SU-DHL-6 (cell line): ENCODE results near the gene LONRF2.

ENCODE experiments used
- H2AFZ ChIP-seq: fragments of 200-600 bp; sonication (generic); 2 replicates; pipeline ENCODE4 v1.6.1; 2014; ENCODE audit warnings: low read depth, mild to moderate bottlenecking, moderate library complexity, mixed read lengths, antibody characterized with exemption, low read length; ENCODE audit not compliant: severe bottlenecking
- H3F3A ChIP-seq: fragments of 200-600 bp; shearing (Covaris generic); 2 replicates; pipeline ENCODE4 v1.6.0; 2016; ENCODE audit warnings: antibody characterized with exemption, mild to moderate bottlenecking; ENCODE audit not compliant: insufficient read depth
- H3K27ac ChIP-seq: fragments of 200-600 bp; sonication (generic); 2 replicates; pipeline ENCODE4 v1.5.1; 2016; ENCODE audit warnings: low read depth, mild to moderate bottlenecking, low read length, moderate library complexity, mixed read lengths
- H3K27me3 ChIP-seq: fragments of 200-600 bp; sonication (generic), shearing (Covaris generic); 2 replicates; pipeline ENCODE4 v1.6.0; 2014; ENCODE audit warnings: mild to moderate bottlenecking, low read length
- H3K36me3 ChIP-seq: fragments of 200-600 bp; sonication (generic); 2 replicates; pipeline ENCODE4 v1.6.1; 2014; ENCODE audit warnings: mild to moderate bottlenecking, low read length, mixed read lengths
- H3K4me2 ChIP-seq: fragments of 300-600, 200-600 bp; shearing (Covaris generic), sonication (generic); 2 replicates; pipeline ENCODE4 v1.6.0; 2014; ENCODE audit warnings: low read length, low read depth, mild to moderate bottlenecking; ENCODE audit not compliant: poor library complexity, severe bottlenecking
- H3K4me3 ChIP-seq: fragments of 200-600 bp; sonication (generic); 2 replicates; pipeline ENCODE4 v1.5.1; 2014; ENCODE audit warnings: antibody characterized with exemption, low read length, mild to moderate bottlenecking, mixed read lengths; ENCODE audit not compliant: insufficient read depth, poor library complexity, severe bottlenecking
- H3K79me2 ChIP-seq: fragments of 200-600 bp; sonication (generic); 2 replicates; pipeline ENCODE4 v1.6.1; 2014; ENCODE audit warnings: mild to moderate bottlenecking, low read length, moderate library complexity; ENCODE audit not compliant: insufficient read depth
- H3K9ac ChIP-seq: fragments of 200-600 bp; sonication (generic); 2 replicates; pipeline ENCODE4 v1.7.0; 2014; ENCODE audit warnings: mild to moderate bottlenecking, low read length
- H3K9me2 ChIP-seq: fragments of 200-600 bp; sonication (generic); replicated peaks from 2 replicates; pipeline ENCODE4 v1.6.1; 2014; ENCODE audit warnings: low read length; ENCODE audit not compliant: insufficient read depth
- H3K9me3 ChIP-seq: fragments of 200-600 bp; sonication (generic); 2 replicates; pipeline ENCODE4 v1.6.1; 2014; ENCODE audit warnings: low read length, mixed read lengths; ENCODE audit not compliant: insufficient read depth
- H4K20me1 ChIP-seq: fragments of 200-600 bp; sonication (generic); 2 replicates; pipeline ENCODE4 v1.6.1; 2014; ENCODE audit warnings: low read depth, mild to moderate bottlenecking, antibody characterized with exemption, low read length, moderate library complexity, mixed read lengths
- CTCF ChIP-seq: fragments of 200-600 bp; sonication (generic); IDR thresholded peaks from one replicate; pipeline ENCODE4 v1.5.1; 2017; ENCODE audit warnings: antibody characterized with exemption, mild to moderate bottlenecking, low read length, moderate library complexity; ENCODE audit not compliant: insufficient read depth, poor library complexity, severe bottlenecking
- EZH2phosphoT487 ChIP-seq: fragments of 200-600 bp; sonication (generic), shearing (Covaris generic); conservative IDR thresholded peaks from 2 replicates; pipeline ENCODE4 v1.6.1; 2018; ENCODE audit warnings: mild to moderate bottlenecking, antibody characterized with exemption, low read length, moderate library complexity, mixed read lengths

Gene LONRF2

GRCh38 chr2:100234141-100234540, 88.2 kb downstream of the LONRF2 start:
- Histone ChIP-seq H3K9ac (no peak overlapping the region), H3F3A (no peaks in the 10 kb centered on the region), H3K27me3 (no peaks in the 10 kb centered on the region), H2AFZ (no peak overlapping the region), H3K9me2 (no peaks in the 10 kb centered on the region), H3K36me3 (no peaks in the 10 kb centered on the region), H3K9me3 (no peaks in the 10 kb centered on the region), H3K4me3 (no peak overlapping the region), H3K4me2 (no peak overlapping the region), H4K20me1 (no peaks in the 10 kb centered on the region), H3K27ac (no peak overlapping the region), H3K79me2 (no peaks in the 10 kb centered on the region)
- no peak for TF ChIP-seq CTCF
- TF ChIP-seq EZH2phosphoT487 = no peak

GRCh38 chr2:100233061-100233460, 89.2 kb downstream of the LONRF2 start:
- Histone ChIP-seq H3K36me3 (no peaks in the 10 kb centered on the region), H3K4me3 (no peak overlapping the region), H3K9me2 (no peaks in the 10 kb centered on the region), H3F3A (no peaks in the 10 kb centered on the region), H3K27me3 (no peaks in the 10 kb centered on the region), H3K79me2 (no peaks in the 10 kb centered on the region), H2AFZ (no peak overlapping the region), H4K20me1 (no peaks in the 10 kb centered on the region), H3K9me3 (no peaks in the 10 kb centered on the region), H3K27ac (no peak overlapping the region), H3K9ac (no peak overlapping the region), H3K4me2 (no peak overlapping the region)
- no peak for TF ChIP-seq EZH2phosphoT487
- TF ChIP-seq CTCF = no peak

GRCh38 chr2:100230754-100231153, 91.5 kb downstream of the LONRF2 start:
- TF ChIP-seq CTCF (no peak), EZH2phosphoT487 (no peak)
- no peaks in the 10 kb centered on the region for H3K9me2 ChIP-seq
- no peaks in the 10 kb centered on the region for H3K36me3 ChIP-seq
- H4K20me1 ChIP-seq = no peaks in the 10 kb centered on the region
- H3K79me2 ChIP-seq = no peaks in the 10 kb centered on the region
- no peak overlapping the region for H3K4me3 ChIP-seq
- no peaks in the 10 kb centered on the region for H3K27me3 ChIP-seq
- H3K27ac ChIP-seq = no peak overlapping the region
- no peaks in the 10 kb centered on the region for H3K9me3 ChIP-seq
- H2AFZ ChIP-seq = no peak overlapping the region
- H3K4me2 ChIP-seq = no peak overlapping the region
- H3K9ac ChIP-seq = no peak overlapping the region
- no peaks in the 10 kb centered on the region for H3F3A ChIP-seq
